Measurements from ENCODE around the gene PEX3.

Gene PEX3

DNA sequence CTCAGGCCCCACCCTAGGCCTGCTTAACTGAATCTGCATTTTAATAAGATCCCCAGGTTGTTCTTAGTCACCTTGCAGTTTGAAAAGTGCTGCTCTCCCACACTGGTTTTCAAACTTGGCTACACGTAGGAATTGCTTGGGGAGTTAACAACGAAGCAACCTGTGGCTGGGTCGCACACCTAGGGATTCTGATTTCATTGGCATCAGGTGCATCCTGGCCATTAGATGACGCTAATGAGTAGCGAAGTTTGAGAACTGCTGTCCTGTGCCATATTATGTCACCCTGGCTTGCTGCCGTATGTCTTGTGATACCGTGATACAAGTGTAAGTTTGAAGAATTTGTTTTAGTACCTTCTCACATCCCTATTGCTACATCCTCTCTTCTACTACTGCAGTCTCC is 89.1 kb downstream of the PEX3 start:
- DNase-seq (ENCODE audit: low spot score), result no peak

- DNase-seq (ENCODE audit: low spot score), result no peak
Observed at GRCh38 chr6:143540192-143540591, 89.6 kb downstream of the PEX3 start.
